GM12801 (cell line): ENCODE data around the gene SCML1.

Source experiments
- CTCF ChIP-seq: IDR thresholded peaks from one replicate; pipeline ENCODE4 v1.5.1; 2011; ENCODE audit warnings: control low read depth; ENCODE audit not compliant: insufficient read length; ENCODE audit errors: extremely low read depth

Gene SCML1

GRCh38 chrX:17801431-17801830 lies 64.1 kb downstream of the SCML1 start:
- no peak for TF ChIP-seq CTCF

- no peak for TF ChIP-seq CTCF
Observed at GRCh38 chrX:17802756-17803155, 65.5 kb downstream of the SCML1 start.

- no peak for TF ChIP-seq CTCF
Observed at GRCh38 chrX:17803449-17803848, 66.2 kb downstream of the SCML1 start.
